ENCODE data around the gene PRR12.

DNA sequence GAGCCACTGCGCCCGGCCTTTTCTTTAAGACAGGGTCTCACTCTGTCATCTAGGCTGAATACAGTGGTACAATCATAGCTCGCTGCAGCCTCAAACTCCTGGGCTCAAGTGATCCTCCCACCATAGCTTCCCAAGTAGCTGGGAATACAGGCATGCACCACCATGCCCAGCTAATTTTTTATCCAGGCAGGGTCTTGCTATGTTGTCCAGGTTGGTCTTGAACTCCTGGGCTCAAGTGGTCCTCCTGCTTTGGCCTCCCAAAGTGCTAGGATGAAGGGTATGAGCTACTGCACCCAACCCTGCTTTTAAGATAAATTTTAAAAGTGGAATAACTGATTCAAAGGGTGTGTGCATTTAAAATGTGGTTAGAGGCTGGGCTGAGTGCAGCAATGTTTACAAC is 24.7 kb upstream of the PRR12 start:
- TF ChIP-seq POLR2A (IDR thresholded peaks at IDR 0.05; ENCODE audit: low read depth, low read length) (no peak), POLR2AphosphoS5 (IDR thresholded peaks at IDR 0.05; ENCODE audit: low read depth, low read length) (no peak)

Data from GM12891 (cell line).